HG03175 (cell line): ENCODE measurements around the gene C1QTNF8.

Experiments used
- ATAC-seq: cut with Tn5 transposase; IDR thresholded peaks from one replicate; pipeline ENCODE4 v1.9.1; 2021; ENCODE audit warnings: mild to moderate bottlenecking, moderate library complexity; ENCODE audit not compliant: unreplicated experiment

Gene C1QTNF8

GRCh38 chr16:1127971-1128715 is 32.1 kb upstream of the C1QTNF8 start:
- ATAC-seq, result no peak

DNA sequence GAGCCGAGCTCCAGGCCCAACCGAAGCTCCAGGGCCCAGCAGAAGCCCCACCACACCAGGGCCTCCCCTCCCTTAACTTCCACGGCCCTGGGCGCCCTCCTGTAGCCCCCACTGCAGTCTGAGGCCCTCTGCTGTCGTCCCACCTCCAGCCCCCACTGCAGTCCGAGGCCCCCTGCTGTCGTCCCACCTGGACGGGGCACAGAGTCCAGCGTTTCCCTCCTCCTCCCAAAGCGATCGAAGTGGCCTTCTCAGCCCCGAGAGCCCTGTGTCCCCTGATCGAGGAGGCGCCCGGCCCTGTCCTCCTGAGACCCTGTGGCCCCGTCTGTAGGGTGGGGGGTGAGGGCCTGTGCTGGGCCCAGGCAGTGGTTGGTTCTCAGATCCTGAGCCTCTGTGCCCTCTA is 31.1 kb upstream of the C1QTNF8 start:
- no peak for ATAC-seq

GRCh38 chr16:1126586-1126985 is 30.5 kb upstream of the C1QTNF8 start:
- no peak for ATAC-seq

DNA sequence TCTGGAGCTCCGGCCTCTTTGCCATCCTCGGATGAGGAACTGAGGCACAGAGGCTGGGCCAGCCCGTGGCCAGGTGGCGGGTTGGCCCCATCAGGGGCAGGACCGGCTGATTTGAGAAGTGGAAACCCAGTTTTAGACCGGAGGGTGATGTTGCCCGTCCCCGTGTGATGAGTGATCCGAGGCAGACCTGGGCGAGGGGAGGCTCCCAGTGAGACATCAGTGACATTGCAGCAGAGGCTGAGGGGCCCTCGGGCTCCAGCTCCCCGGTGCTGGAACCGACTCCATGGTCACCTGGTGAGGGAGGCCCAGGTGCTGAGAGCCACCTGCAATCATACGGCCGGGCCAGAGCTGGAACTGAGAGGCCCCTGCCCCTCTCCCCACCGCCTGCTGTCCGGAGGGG is 30.0 kb upstream of the C1QTNF8 start:
- no peak for ATAC-seq

GRCh38 chr16:1125471-1125870 is 29.4 kb upstream of the C1QTNF8 start:
- no peak for ATAC-seq

DNA sequence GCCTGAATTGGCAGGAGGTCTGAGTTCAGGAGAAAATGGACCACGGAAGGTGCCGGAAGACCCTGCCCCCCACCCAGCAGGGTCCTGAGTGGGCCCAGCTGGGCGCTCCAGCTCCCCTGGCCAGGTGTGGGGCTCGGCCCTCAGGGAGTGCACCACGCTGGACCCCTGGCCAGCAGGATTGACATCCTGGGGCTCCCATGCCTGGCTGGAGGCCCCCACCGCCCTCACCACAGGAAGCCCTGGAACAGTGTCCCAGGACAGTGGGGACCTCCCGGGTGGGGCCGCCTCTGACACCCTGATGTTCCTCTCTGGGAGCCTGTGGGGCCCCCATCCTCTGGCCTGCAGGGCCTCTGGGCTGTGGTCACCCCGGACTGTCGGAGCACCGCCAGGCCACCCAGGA is 28.8 kb upstream of the C1QTNF8 start:
- no peak for ATAC-seq

DNA sequence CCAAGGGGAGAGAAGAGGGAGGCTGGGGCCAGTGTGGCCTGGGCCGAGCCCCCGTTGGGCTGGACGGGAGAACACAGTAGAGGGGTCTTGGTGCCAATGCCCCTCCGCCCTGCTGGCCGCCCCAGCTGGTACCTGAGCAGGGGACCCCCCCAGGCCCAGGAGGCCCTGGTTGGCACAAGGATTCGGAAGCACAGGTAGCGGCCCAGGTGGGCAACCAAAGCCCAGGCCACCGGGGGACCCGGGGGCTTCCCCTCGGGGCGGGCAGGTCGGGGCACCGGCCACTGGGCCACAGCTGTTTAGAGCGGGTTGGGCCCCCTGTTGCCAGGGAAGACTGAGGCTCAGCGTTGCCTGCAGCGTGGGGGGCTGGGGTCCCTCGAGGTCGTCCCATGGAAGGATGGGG is 28.2 kb upstream of the C1QTNF8 start:
- no peak for ATAC-seq

DNA sequence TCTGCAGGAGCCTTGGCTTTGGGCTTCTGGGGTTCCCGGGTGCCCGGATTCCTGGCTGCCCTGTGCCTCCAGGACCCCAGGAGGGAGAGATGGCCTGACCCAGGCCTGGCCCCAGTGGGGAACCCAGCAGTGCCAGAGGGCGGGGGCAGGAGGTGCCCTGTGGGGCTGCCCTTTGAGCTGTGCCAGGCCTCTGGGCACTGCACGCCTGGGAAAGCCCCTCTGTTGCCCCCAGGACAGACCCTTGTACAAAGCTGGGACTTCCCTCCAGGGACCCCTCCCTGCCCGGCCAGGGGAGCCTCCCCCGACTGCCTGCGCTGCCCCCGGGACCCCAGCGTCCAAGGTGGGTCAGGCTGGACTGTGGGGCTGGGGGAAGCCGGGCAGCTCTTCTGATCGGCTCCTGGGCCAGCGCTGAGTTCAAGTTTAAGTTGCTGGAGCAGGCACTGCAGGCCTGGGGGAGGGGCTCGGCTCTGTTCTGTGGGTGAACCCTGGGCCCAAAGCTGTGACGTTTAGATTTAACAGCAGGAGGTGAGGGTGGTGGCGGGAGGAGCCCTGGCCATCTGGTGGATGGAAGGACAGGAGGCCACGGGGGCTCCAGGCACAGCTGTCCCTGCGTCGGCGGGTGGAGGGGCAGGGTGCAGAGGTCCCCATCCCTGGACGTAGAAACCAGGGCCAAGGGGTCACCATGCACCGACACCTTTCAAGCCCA is 27.6 kb upstream of the C1QTNF8 start:
- ATAC-seq, result no peak

DNA sequence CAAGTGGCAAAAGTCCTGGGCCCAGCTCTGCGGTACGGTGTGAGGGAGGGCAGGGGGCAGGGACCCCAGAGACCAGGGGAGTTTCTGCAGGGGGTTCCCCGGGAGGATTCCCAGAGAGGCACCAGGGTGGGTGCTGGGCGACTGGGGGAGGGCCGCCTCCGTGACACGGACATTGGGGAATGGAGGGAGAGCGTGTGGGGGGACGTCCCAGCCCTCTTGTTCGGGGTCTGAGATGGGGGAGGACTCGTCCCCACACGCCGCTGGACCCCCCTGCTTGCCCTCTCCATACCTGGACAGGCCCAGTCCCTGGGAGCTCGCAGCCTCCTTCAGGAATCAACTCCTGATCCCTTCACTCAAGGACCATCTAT is 26.3 kb upstream of the C1QTNF8 start:
- ATAC-seq, result no peak

- no peak for ATAC-seq
Observed at GRCh38 chr16:1121601-1122397, 25.8 kb upstream of the C1QTNF8 start.

DNA sequence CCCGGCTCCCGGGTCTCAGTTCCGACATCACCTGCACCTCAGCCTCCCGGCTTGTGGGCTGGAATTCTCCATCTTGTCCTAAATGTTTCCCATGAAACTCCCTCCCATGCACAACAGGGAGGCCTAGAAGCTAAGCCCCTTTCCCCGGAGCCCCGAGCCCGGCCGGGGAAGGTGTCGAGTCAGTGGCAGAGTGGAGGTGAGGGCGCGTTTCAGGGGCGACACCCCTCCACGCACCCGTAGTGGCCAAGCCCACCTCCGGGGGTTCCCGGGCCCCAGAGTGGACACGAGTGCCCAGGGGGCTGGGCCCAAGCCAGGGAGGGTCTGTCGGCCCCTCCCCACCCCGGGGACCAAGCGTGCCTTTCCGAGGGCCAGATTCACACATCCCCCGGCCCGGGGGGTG is 25.0 kb upstream of the C1QTNF8 start:
- no peak for ATAC-seq

GRCh38 chr16:1120577-1120941 is 24.5 kb upstream of the C1QTNF8 start:
- ATAC-seq, result no peak

- ATAC-seq, result no peak
Observed at GRCh38 chr16:1119766-1120576, 23.9 kb upstream of the C1QTNF8 start.

GRCh38 chr16:1119129-1119528 is 23.1 kb upstream of the C1QTNF8 start:
- no peak for ATAC-seq

GRCh38 chr16:1117926-1118325 is 21.9 kb upstream of the C1QTNF8 start:
- ATAC-seq, result no peak

- no peak for ATAC-seq
Observed at GRCh38 chr16:1117176-1117900, 21.3 kb upstream of the C1QTNF8 start.

DNA sequence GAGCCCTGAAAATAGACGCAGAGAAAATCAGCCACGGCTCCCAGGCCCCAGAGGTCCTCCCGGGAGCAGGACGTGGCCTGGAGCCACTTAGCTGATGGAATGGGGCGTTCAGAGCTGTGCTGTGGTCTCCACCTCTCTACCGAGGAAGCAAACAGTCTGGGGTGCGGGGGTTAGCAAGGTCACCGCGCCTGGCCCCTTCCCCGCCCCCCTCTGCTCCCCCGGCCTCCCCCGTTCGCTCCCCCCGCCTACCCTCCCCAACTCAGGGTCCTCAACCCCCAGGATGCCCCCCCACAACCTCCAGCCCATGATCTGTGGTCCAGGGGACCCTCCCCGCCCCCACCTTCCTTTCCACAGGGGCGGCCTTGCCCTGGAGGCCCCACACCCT is 20.6 kb upstream of the C1QTNF8 start:
- ATAC-seq, result no peak

- ATAC-seq, result no peak
Observed at GRCh38 chr16:1113889-1114526, 18.0 kb upstream of the C1QTNF8 start.

DNA sequence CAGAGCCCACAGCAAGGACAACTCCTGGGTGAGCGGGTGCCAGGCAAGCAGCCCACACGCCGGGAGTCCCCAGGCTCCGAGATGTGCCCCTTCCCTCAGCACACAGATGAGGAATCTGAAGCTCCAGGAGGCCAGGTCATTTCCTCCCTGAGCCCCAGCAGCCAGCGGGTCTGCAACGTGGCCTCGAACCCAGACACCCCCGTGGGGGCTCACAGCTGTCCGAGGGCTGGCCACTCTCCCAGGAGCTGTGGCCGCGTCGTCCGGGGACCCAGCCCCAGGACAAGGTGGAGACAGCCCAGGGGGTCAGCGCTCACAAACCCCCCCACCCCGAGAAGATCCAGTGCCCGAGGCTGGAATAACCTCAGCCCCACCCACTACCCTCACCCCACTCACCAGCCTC is 17.4 kb upstream of the C1QTNF8 start:
- ATAC-seq, result no peak
